NB4 (cell line): ENCODE measurements around the gene ATP11C.

Experiments
- POLR2A ChIP-seq: IDR thresholded peaks from 2 replicates; pipeline ENCODE4 v1.6.1; 2011; ENCODE audit warnings: mild to moderate bottlenecking; ENCODE audit not compliant: insufficient read length; ENCODE audit errors: extremely low read depth
- TF ChIP-seq, protein P1 (sequence below): IDR thresholded peaks from one replicate; pipeline ENCODE4 v1.5.1; 2012; ENCODE audit warnings: low read depth, low read length
- TF ChIP-seq, protein P2 (sequence below): IDR thresholded peaks from 2 replicates; pipeline ENCODE4 v1.6.1; 2011; ENCODE audit warnings: low read depth, low read length

DNA sequence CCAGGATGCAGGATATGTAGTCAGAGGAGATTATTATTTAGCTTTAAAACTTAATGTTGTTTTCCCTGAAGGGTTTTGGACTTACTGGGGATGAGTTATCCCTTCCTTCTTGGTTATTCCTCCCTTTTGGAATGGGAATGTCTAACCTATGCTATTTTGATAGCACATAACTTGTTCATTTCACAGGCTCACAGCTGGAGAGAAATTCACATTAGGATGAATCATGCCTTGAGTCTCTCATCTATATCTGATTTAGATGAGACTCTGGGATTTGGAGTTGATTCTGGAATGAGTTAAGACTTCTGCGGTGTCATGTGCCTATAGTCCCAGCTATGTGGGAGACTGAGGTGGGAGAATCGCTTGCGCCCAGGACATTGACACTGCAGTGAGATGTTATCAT is 81.1 kb downstream of the ATP11C start:
- TF ChIP-seq, protein P1, sequence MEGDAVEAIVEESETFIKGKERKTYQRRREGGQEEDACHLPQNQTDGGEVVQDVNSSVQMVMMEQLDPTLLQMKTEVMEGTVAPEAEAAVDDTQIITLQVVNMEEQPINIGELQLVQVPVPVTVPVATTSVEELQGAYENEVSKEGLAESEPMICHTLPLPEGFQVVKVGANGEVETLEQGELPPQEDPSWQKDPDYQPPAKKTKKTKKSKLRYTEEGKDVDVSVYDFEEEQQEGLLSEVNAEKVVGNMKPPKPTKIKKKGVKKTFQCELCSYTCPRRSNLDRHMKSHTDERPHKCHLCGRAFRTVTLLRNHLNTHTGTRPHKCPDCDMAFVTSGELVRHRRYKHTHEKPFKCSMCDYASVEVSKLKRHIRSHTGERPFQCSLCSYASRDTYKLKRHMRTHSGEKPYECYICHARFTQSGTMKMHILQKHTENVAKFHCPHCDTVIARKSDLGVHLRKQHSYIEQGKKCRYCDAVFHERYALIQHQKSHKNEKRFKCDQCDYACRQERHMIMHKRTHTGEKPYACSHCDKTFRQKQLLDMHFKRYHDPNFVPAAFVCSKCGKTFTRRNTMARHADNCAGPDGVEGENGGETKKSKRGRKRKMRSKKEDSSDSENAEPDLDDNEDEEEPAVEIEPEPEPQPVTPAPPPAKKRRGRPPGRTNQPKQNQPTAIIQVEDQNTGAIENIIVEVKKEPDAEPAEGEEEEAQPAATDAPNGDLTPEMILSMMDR = no peak
- TF ChIP-seq POLR2A = no peak
- TF ChIP-seq, protein P2, sequence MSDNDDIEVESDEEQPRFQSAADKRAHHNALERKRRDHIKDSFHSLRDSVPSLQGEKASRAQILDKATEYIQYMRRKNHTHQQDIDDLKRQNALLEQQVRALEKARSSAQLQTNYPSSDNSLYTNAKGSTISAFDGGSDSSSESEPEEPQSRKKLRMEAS = no peak
